GM12878 (cell line): ENCODE measurements around the gene TRIM63. TPM values are rescaled to one million over a fixed set of nuclear protein-coding genes. Genes with fewer than 3 reads are reported as not detected.

ENCODE experiments used
- ATAC-seq: fragments of 200-7000 bp; cut with Tn5 transposase; 3 replicates; pipeline ENCODE4 v1.9.1; 2020; ENCODE audit warnings: mild to moderate bottlenecking, moderate library complexity
- BruUV-seq: library from RNA; stranded (reverse); fragments of 400-500 nt; replicated peaks from 2 replicates; lab custom pipeline; 2021; lab: Mats Ljungman, UMichigan
- CTCF ChIA-PET: fragments of 300-600 bp; sonication (Branson Sonifier 250); formaldehyde crosslinking; extraction: SDS; loops from one replicate; lab custom pipeline; 2021; ENCODE audit warnings: inconsistent platforms; lab: Yijun Ruan, JAX
- POLR2A ChIA-PET: fragments of 350-600 bp; formaldehyde crosslinking; extraction: SDS; loops from one replicate; lab custom pipeline; 2021; ENCODE audit warnings: inconsistent platforms; lab: Charles Lee
- RAD21 ChIA-PET: fragments of 300-600 bp; sonication (Branson Sonifier 250); formaldehyde crosslinking; loops from one replicate; lab custom pipeline; 2023; ENCODE audit warnings: antibody characterized with exemption; ENCODE audit not compliant: unreplicated experiment; lab: Charles Lee
- SMC1A ChIA-PET: fragments of 300-600 bp; sonication (Branson Sonifier 250); formaldehyde crosslinking; loops from one replicate; lab custom pipeline; 2023; ENCODE audit not compliant: unreplicated experiment, uncharacterized antibody; lab: Charles Lee
- DNase-seq: peaks from one replicate; pipeline ENCODE4 v3.0.0-alpha.2; 2011; ENCODE audit warnings: low read depth, low spot score
- FAIRE-seq: peaks from 3 replicates; lab custom pipeline; 2011; peaks lifted over from hg19 to GRCh38; lab: Jason Lieb, UNC
- H2AFZ ChIP-seq: 2 replicates; pipeline ENCODE4 v1.6.0; 2011; ENCODE audit warnings: low read depth, low read length, control low read depth; ENCODE audit not compliant: control insufficient read depth
- H3K27ac ChIP-seq: 2 replicates; pipeline ENCODE4 v1.5.1; 2011; ENCODE audit warnings: control low read depth; ENCODE audit not compliant: control insufficient read depth, insufficient read depth
- H3K27me3 ChIP-seq, 2 experiments: replicated peaks in 1 of 2; 2 replicates each; pipeline versions ENCODE4 v1.6.0 to v1.6.1; 2011; ENCODE audit warnings: low read length in 1 of 2; ENCODE audit not compliant: control insufficient read depth in 2 of 2, insufficient read depth in 2 of 2
- H3K36me3 ChIP-seq, 2 experiments: 2 replicates each; pipeline ENCODE4 v1.5.1; 2011; ENCODE audit warnings: low read length in 1 of 2; ENCODE audit not compliant: control insufficient read depth in 2 of 2, insufficient read depth in 2 of 2
- H3K4me1 ChIP-seq: 2 replicates; pipeline ENCODE4 v1.6.1; 2011; ENCODE audit warnings: mild to moderate bottlenecking, low read length, moderate library complexity, mixed read lengths; ENCODE audit not compliant: control insufficient read depth, insufficient read depth
- H3K4me2 ChIP-seq: 2 replicates; pipeline ENCODE4 v1.6.0; 2011; ENCODE audit warnings: control low read depth; ENCODE audit not compliant: control insufficient read depth, insufficient read depth
- H3K4me3 ChIP-seq: fragments of 200-600 bp; sonication (generic); 2 replicates; pipeline ENCODE4 v1.5.1; 2016
- H3K79me2 ChIP-seq: 2 replicates; pipeline ENCODE4 v1.6.0; 2011; ENCODE audit warnings: low read length; ENCODE audit not compliant: control insufficient read depth, insufficient read depth
- H3K9ac ChIP-seq: 2 replicates; pipeline ENCODE4 v1.8.0; 2011; ENCODE audit warnings: low read length, control low read depth, mixed read lengths; ENCODE audit not compliant: control insufficient read depth, insufficient read depth
- H3K9me3 ChIP-seq: replicated peaks from 3 replicates; pipeline ENCODE4 v1.5.1; 2011; ENCODE audit warnings: mild to moderate bottlenecking, low read length; ENCODE audit not compliant: control insufficient read depth, insufficient read depth
- H4K20me1 ChIP-seq: 2 replicates; pipeline ENCODE4 v1.6.0; 2011; ENCODE audit not compliant: control insufficient read depth, insufficient read depth
- CEBPZ ChIP-seq: fragments of 150-350 bp; IDR thresholded peaks from 2 replicates; pipeline ENCODE4 v1.6.1; 2016; ENCODE audit warnings: low read depth, low read length
- CHD1 ChIP-seq: IDR thresholded peaks from 2 replicates; pipeline ENCODE4 v1.6.1; 2012; ENCODE audit warnings: low read depth, low read length, improper control_type of control experiment
- MYC ChIP-seq: IDR thresholded peaks from 2 replicates; pipeline ENCODE4 v1.6.1; 2011; ENCODE audit warnings: mild to moderate bottlenecking, low read length, moderate library complexity, inconsistent platforms; ENCODE audit not compliant: insufficient read depth, insufficient replicate concordance, insufficient read length, severe bottlenecking
- NRF1 ChIP-seq: conservative IDR thresholded peaks from 2 replicates; pipeline ENCODE4 v1.6.1; 2011; ENCODE audit warnings: mild to moderate bottlenecking, low read depth, low read length, improper control_type of control experiment
- SIN3A ChIP-seq: IDR thresholded peaks from 2 replicates; pipeline ENCODE4 v1.6.1; 2012; ENCODE audit warnings: low read depth, low read length, improper control_type of control experiment
- WGBS: methylation state at CpG from one replicate; pipeline ENCODE4 v1.1.6; 2016; ENCODE audit warnings: low lambda C conversion rate; ENCODE audit not compliant: insufficient replicate concordance, insufficient coverage; ENCODE audit errors: missing lambda C conversion rate; 5-methylcytosine and 5-hydroxymethylcytosine counted together
- in situ Hi-C: fragments of 300-500 bp; cut with MboI; formaldehyde crosslinking; loops from 9 replicates; pipeline ENCODE4 v1.14.3; 2018; ENCODE audit warnings: mixed read lengths
- intact Hi-C: fragments of 100-400 bp; cut with micrococcal nuclease; formaldehyde crosslinking; loops from one replicate; pipeline ENCODE4 v1.14.2; 2022; ENCODE audit not compliant: unreplicated experiment
- polyA plus RNA-seq, 11 experiments: library from polyadenylated mRNA; depleted of rRNA in 4 of 11; unstranded in 6 of 11; stranded (reverse) in 5 of 11; fragments of >200 nt; fragmentation: Nextera tagmentation in 4 of 11; fragmentation: Illumina TruSeq in 1 of 11; extraction: Ambion mirVana in 4 of 11; extraction: Trizol in 1 of 11; gene quantifications; 1 replicate in 1 of 11; 2 replicates in 10 of 11; pipeline versions ENCODE4 v1.2.1 to v1.2.3, GENCODE V29; 2011 to 2016; ENCODE audit warnings: inconsistent platforms in 2 of 11, missing spikeins in 2 of 11, low read depth in 1 of 11
- total RNA-seq, 4 experiments: library from RNA; depleted of rRNA in 3 of 4; stranded (reverse); fragments of >200 nt in 3 of 4; fragmentation: Illumina TruSeq in 1 of 4; extraction: Trizol in 1 of 4; gene quantifications; 2 replicates each; pipeline versions ENCODE4 v1.2.1 to v1.2.3, GENCODE V29; 2013 to 2021

Gene TRIM63
- total and polyA plus RNA-seq, 10 of the 15 experiments (the other 5 are each of a cell fraction or from before 2014, with no cell fraction given): not detected

- intact Hi-C loops: no loop called here
- H3K27me3 ChIP-seq: peaks cover 2 to 6% of the 10 kb centered on the region in 2 experiments; a peak in 3 of 4 replicates
- RAD21 ChIA-PET: interaction anchor here (1.3 kb wide), 1 partner anchor 90 kb away, joined by 3 read pairs; no protein-coding TSS in a partner anchor
- H3K27ac ChIP-seq: no peak overlapping the region
- in situ Hi-C loops: no loop called here
- H3K4me3 ChIP-seq: no peak overlapping the region
- no peak for TF ChIP-seq CEBPZ
- no peak for TF ChIP-seq CHD1
- no peak for TF ChIP-seq NRF1
- TF ChIP-seq MYC: no peak
- no peak for TF ChIP-seq SIN3A
- CTCF ChIA-PET: interaction anchor here (0.6 kb wide), 1 partner anchor 65 kb away, joined by 4 read pairs; no protein-coding TSS in a partner anchor
- H3K9me3 ChIP-seq: no peaks in the 10 kb centered on the region
- H4K20me1 ChIP-seq: no peaks in the 10 kb centered on the region
- no peak overlapping the region for H3K4me2 ChIP-seq
- BruUV-seq: no TSS peak
- DNase-seq: no peak
- H3K9ac ChIP-seq: no peak overlapping the region
- no peak overlapping the region for H2AFZ ChIP-seq
- no peaks in the 10 kb centered on the region for H3K4me1 ChIP-seq
- no peaks in the 10 kb centered on the region for H3K36me3 ChIP-seq
- SMC1A ChIA-PET: interaction anchor here (1.6 kb wide), 1 partner anchor 152 kb away, joined by 4 read pairs; no protein-coding TSS in a partner anchor
- no peak for FAIRE-seq
- H3K79me2 ChIP-seq: no peaks in the 10 kb centered on the region
- WGBS: 44% methylated on average over 2 of the region's 2 CpGs
- no peak for ATAC-seq
- POLR2A ChIA-PET: interaction anchor here (0.7 kb wide), 1 partner anchor 882 kb away, joined by 4 read pairs; no protein-coding TSS in a partner anchor
Measured at GRCh38 chr1:26055041-26055440, 12.4 kb downstream of the TRIM63 start.
